GM13976 (cell line): ENCODE measurements around the gene DNAJC22.

ENCODE experiments used
- DNase-seq: peaks from one replicate; pipeline ENCODE4 v3.0.0; 2012; ENCODE audit warnings: low spot score
- CTCF ChIP-seq: IDR thresholded peaks from 2 replicates; pipeline ENCODE4 v1.5.1; 2012; ENCODE audit warnings: borderline replicate concordance, mild to moderate bottlenecking; ENCODE audit not compliant: insufficient read depth; ENCODE audit errors: extremely low read depth, missing control alignments, control extremely low read depth
- in situ Hi-C: fragments of 300-500 bp; cut with MboI; formaldehyde crosslinking; loops from one replicate; pipeline ENCODE4 v1.12.0; 2022; ENCODE audit warnings: low sequenced_read_pairs, mixed read lengths, inconsistent platforms; ENCODE audit not compliant: unreplicated experiment

DNAJC22 gene

GRCh38 chr12:49340095-49340870 lies 6.4 kb upstream of the DNAJC22 start:
- DNase-seq: no peak
- TF ChIP-seq CTCF: no peak
- in situ Hi-C loops: no loop called here

DNA sequence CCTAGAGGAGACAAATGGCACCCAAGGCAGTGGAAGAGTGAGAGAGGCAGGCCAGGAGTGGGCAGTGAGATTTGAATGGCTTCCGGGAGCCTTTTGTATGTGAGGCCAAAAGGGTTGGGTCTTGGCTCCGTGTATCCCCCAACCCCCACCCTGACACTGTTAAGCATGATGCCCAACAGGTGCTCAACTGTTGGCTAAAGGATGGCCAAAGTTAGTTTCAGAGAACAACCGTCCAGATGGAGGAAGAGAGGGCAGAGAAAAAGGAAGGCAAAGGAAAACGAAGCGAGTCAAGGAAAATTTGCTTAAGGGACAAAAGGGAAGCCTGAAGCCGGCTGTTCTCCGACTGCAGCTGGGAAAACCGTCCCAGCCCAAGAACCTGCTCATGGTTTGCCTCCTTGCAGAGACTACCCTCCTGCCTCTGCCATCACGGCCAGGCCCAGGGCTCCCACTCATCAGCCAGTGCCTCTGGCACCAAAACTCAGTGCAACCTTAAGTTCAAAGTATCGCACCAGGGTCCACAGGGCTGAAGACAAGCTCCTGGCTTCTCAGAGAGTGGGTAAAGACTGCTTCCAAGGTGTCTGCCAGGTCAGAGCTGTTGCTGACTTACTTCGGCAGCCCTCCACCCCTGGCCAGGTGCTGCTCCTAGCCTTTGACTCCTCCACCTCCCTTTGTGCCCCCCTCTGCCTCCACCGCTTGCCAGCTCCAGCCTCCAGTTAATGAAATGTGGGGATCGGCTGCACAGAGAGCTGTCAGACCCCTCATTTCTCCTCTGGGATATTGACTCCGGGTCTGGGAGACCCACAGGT lies 5.5 kb upstream of the DNAJC22 start:
- in situ Hi-C loops: no loop called here
- no peak for DNase-seq
- TF ChIP-seq CTCF: no peak

DNA sequence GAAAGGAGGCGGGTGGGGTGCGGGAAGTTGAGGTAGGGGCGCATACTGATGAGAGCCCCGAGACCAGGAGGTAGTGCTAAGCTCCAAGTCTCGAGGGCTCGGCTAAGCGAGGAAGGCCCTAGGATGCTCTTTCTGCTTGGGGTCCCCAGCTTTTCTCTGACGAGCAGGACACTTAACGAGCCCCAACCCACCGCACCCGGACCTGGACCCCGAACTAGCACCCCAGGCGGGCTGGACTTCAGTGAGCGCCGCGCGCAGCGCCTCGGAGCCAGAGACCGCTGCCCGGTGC lies 5.0 kb upstream of the DNAJC22 start:
- TF ChIP-seq CTCF: no peak
- DNase-seq: peak; percentile 26
- in situ Hi-C loops: no loop called here

GRCh38 chr12:49342066-49342913 lies 4.4 kb upstream of the DNAJC22 start:
- peak; percentile 76 for TF ChIP-seq CTCF
- in situ Hi-C loops: no loop called here
- DNase-seq: peak; percentile 91

- in situ Hi-C loops: no loop called here
- DNase-seq: peak; percentile 51
- no peak for TF ChIP-seq CTCF
Measured at GRCh38 chr12:49342914-49343731, 3.6 kb upstream of the DNAJC22 start.
